ENCODE data around the gene MYO1A.

MYO1A gene

GRCh38 chr12:57048423-57049118, 1.4 kb downstream of the MYO1A start:
- CTCF ChIA-PET: interaction anchor here (0.8 to 6.9 kb wide), 12 partner anchors 9 to 192 kb away, joined by 3 to 30 read pairs (median 5); no protein-coding TSS in a partner anchor
- Mint-ChIP-seq H3K27ac (no peak overlapping the region), H3K4me1 (peaks cover 34% of the 10 kb centered on the region), H3K4me3 (no peak overlapping the region), H3K9me3 (peaks cover 1% of the 10 kb centered on the region), H3K27me3 (peaks cover 12% of the 10 kb centered on the region), H3K36me3 (peaks cover 9% of the 10 kb centered on the region)
- no peak for DNase-seq

GRCh38 chr12:57047981-57048380, 1.9 kb downstream of the MYO1A start:
- peaks cover 4% of the 10 kb centered on the region for H3K36me3 Mint-ChIP-seq
- peaks cover 34% of the 10 kb centered on the region for H3K4me1 Mint-ChIP-seq
- no peak overlapping the region for H3K4me3 Mint-ChIP-seq
- H3K9me3 Mint-ChIP-seq: no peaks in the 10 kb centered on the region
- DNase-seq: no peak
- peaks cover 18% of the 10 kb centered on the region for H3K27me3 Mint-ChIP-seq
- H3K27ac Mint-ChIP-seq: peak overlapping the region; percentile 85
- CTCF ChIA-PET: interaction anchor here (0.8 to 6.9 kb wide), 11 partner anchors 9 to 192 kb away, joined by 3 to 30 read pairs (median 6); no protein-coding TSS in a partner anchor

GRCh38 chr12:57046947-57047890, 2.7 kb downstream of the MYO1A start:
- DNase-seq: peak; percentile 68
- CTCF ChIA-PET: interaction anchor here (0.7 to 6.9 kb wide), 14 partner anchors 10 to 193 kb away, joined by 3 to 30 read pairs (median 4); no protein-coding TSS in a partner anchor
- H3K4me1 Mint-ChIP-seq: peaks cover 34% of the 10 kb centered on the region

GRCh38 chr12:57046086-57046791, 3.7 kb downstream of the MYO1A start:
- Mint-ChIP-seq H3K9me3 (no peaks in the 10 kb centered on the region), H3K4me1 (peaks cover 34% of the 10 kb centered on the region), H3K36me3 (no peaks in the 10 kb centered on the region), H3K4me3 (no peak overlapping the region), H3K27ac (peak overlapping the region; percentile 33), H3K27me3 (peaks cover 24% of the 10 kb centered on the region)
- CTCF ChIA-PET: interaction anchor here (0.7 to 6.9 kb wide), 7 partner anchors 14 to 66 kb away, joined by 3 to 30 read pairs (median 4); no protein-coding TSS in a partner anchor
- no peak for DNase-seq

More at GRCh38 chr12:57046947-57047890, 2.7 kb downstream of the MYO1A start:
- peak overlapping the region; percentile 85 for H3K27ac Mint-ChIP-seq
- H3K27me3 Mint-ChIP-seq: peaks cover 20% of the 10 kb centered on the region
- H3K36me3 Mint-ChIP-seq: no peaks in the 10 kb centered on the region
- H3K4me3 Mint-ChIP-seq: no peak overlapping the region
- H3K9me3 Mint-ChIP-seq: no peaks in the 10 kb centered on the region

- Mint-ChIP-seq H3K27ac (no peak overlapping the region), H3K9me3 (no peaks in the 10 kb centered on the region), H3K27me3 (peaks cover 26% of the 10 kb centered on the region), H3K36me3 (no peaks in the 10 kb centered on the region), H3K4me1 (peaks cover 34% of the 10 kb centered on the region), H3K4me3 (no peak overlapping the region)
- CTCF ChIA-PET: interaction anchor here (1.0 kb wide), 1 partner anchor 12 kb away, joined by 3 read pairs; no protein-coding TSS in a partner anchor
- DNase-seq: no peak
Observed at GRCh38 chr12:57044889-57045288, 5.0 kb downstream of the MYO1A start.

GRCh38 chr12:57044468-57044867, 5.5 kb downstream of the MYO1A start:
- no peak overlapping the region for H3K27ac Mint-ChIP-seq
- DNase-seq: no peak
- peaks cover 34% of the 10 kb centered on the region for H3K4me1 Mint-ChIP-seq
- no peaks in the 10 kb centered on the region for H3K36me3 Mint-ChIP-seq
- no peaks in the 10 kb centered on the region for H3K9me3 Mint-ChIP-seq
- no peak overlapping the region for H3K4me3 Mint-ChIP-seq
- H3K27me3 Mint-ChIP-seq: peaks cover 27% of the 10 kb centered on the region
- CTCF ChIA-PET: interaction anchor here (1.0 to 1.4 kb wide), 2 partner anchors 12 to 18 kb away, joined by 3 to 4 read pairs; no protein-coding TSS in a partner anchor

GRCh38 chr12:57042695-57043094, 7.2 kb downstream of the MYO1A start:
- CTCF ChIA-PET: interaction anchor here (1.0 to 1.6 kb wide), 2 partner anchors 10 to 12 kb away, joined by 3 to 6 read pairs; no protein-coding TSS in a partner anchor
- Mint-ChIP-seq H3K27me3 (peaks cover 38% of the 10 kb centered on the region), H3K4me3 (no peak overlapping the region), H3K27ac (no peak overlapping the region), H3K36me3 (no peaks in the 10 kb centered on the region), H3K9me3 (no peaks in the 10 kb centered on the region), H3K4me1 (peaks cover 19% of the 10 kb centered on the region)
- DNase-seq: no peak

GRCh38 chr12:57040750-57041149, 9.2 kb downstream of the MYO1A start:
- no peak overlapping the region for H3K27ac Mint-ChIP-seq
- no peak overlapping the region for H3K4me3 Mint-ChIP-seq
- H3K9me3 Mint-ChIP-seq: no peaks in the 10 kb centered on the region
- no peak for DNase-seq
- peaks cover 40% of the 10 kb centered on the region for H3K27me3 Mint-ChIP-seq
- no peaks in the 10 kb centered on the region for H3K36me3 Mint-ChIP-seq
- CTCF ChIA-PET: interaction anchor here (0.8 to 1.8 kb wide), 5 partner anchors 19 to 71 kb away, joined by 3 to 4 read pairs (median 4); partner anchors contain the start of gene STAT6
- no peaks in the 10 kb centered on the region for H3K4me1 Mint-ChIP-seq

GRCh38 chr12:57040211-57040610, 9.7 kb downstream of the MYO1A start:
- Mint-ChIP-seq H3K4me3 (no peak overlapping the region), H3K36me3 (no peaks in the 10 kb centered on the region), H3K9me3 (no peaks in the 10 kb centered on the region), H3K27me3 (peaks cover 40% of the 10 kb centered on the region), H3K4me1 (no peaks in the 10 kb centered on the region), H3K27ac (no peak overlapping the region)
- DNase-seq: no peak
- CTCF ChIA-PET: interaction anchor here (0.8 to 1.8 kb wide), 3 partner anchors 20 to 31 kb away, joined by 4 read pairs; no protein-coding TSS in a partner anchor

- Mint-ChIP-seq H3K4me1 (no peaks in the 10 kb centered on the region), H3K27me3 (peaks cover 38% of the 10 kb centered on the region), H3K36me3 (no peaks in the 10 kb centered on the region), H3K9me3 (no peaks in the 10 kb centered on the region), H3K27ac (no peak overlapping the region), H3K4me3 (no peak overlapping the region)
- no peak for DNase-seq
- CTCF ChIA-PET: interaction anchor here (0.6 to 1.3 kb wide), 2 partner anchors 21 to 23 kb away, joined by 3 to 4 read pairs; no protein-coding TSS in a partner anchor
Observed at GRCh38 chr12:57039016-57039798, 10.7 kb downstream of the MYO1A start.

- no peak overlapping the region for H3K27ac Mint-ChIP-seq
- CTCF ChIA-PET: interaction anchor here (1.2 to 1.7 kb wide), 2 partner anchors 23 to 139 kb away, joined by 3 to 6 read pairs; no protein-coding TSS in a partner anchor
Observed at GRCh38 chr12:57037264-57037663, 12.7 kb downstream of the MYO1A start.

GRCh38 chr12:57033431-57033830, 16.5 kb downstream of the MYO1A start:
- Mint-ChIP-seq H3K9me3 (no peaks in the 10 kb centered on the region), H3K36me3 (no peaks in the 10 kb centered on the region), H3K27me3 (peaks cover 8% of the 10 kb centered on the region), H3K27ac (no peak overlapping the region), H3K4me3 (no peak overlapping the region), H3K4me1 (peaks cover 23% of the 10 kb centered on the region)
- CTCF ChIA-PET: interaction anchor here (1.1 to 2.2 kb wide), 7 partner anchors 10 to 91 kb away, joined by 3 to 9 read pairs (median 3); no protein-coding TSS in a partner anchor
- DNase-seq: no peak

More at GRCh38 chr12:57037264-57037663, 12.7 kb downstream of the MYO1A start:
- no peaks in the 10 kb centered on the region for H3K9me3 Mint-ChIP-seq
- H3K4me3 Mint-ChIP-seq: no peak overlapping the region
- H3K4me1 Mint-ChIP-seq: no peaks in the 10 kb centered on the region
- peaks cover 25% of the 10 kb centered on the region for H3K27me3 Mint-ChIP-seq
- no peak for DNase-seq
- H3K36me3 Mint-ChIP-seq: no peaks in the 10 kb centered on the region

Measured in activated naive CD4-positive, alpha-beta T cell treated with anti-CD3 and anti-CD28 coated beads, Interleukin-2, amount 10 ng/mL, durations not matched to agents 7 days and 5 days (primary cell).